COLO668 (cell line): ENCODE data around the gene MC2R.

Experiments
- DNase-seq: peaks from one replicate; lab custom pipeline; 2025; ENCODE audit not compliant: unreplicated experiment; lab: John Stamatoyannopoulos, UW

Gene MC2R

GRCh38 chr18:13915391-13915790, at the start of gene MC2R:
Gene MC2R (minus strand): TSS chr18:13915536. CDS start chr18:13885518, 30,018 bp downstream.
- DNase-seq: no peak

DNA sequence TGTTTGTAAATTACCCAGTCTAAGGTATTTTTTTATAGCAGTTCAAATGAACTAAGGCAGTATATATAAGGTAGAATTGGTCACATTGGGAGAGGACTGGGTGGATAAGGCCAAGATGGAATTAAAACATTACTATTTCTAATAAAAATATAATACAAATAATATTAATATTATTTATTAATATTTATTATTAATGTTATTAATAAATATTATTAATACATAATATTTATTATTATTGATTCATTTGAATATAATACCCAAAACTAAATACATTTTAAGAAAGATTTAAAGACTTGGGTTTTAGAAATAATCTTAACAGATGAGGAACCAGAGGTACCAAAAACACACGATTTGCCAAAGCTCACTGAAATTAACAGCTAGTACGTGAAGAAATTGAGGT, 30.5 kb upstream of the MC2R start:
- DNase-seq: no peak

GRCh38 chr18:13943338-13943737, 28.0 kb upstream of the MC2R start:
- no peak for DNase-seq

DNA sequence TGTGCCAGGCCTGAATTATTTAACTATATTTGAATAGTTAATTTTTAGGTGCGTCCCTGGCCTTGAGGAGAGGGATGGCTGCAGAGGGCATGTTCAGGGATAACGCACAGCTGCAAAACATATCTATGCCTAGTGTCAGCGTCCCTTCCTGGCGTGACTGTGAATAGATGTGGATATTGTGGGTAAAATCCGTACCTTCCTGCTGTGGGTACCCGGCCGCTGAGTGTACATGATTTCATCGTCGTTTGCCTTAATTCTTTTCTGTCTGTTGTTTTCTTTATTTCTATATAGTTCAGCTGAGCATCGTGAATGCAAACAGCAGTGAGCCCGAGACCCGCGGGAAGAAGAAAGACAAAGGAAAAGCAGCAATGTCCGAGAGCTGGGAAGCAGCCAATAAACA, 25.0 kb upstream of the MC2R start:
- DNase-seq: no peak

GRCh38 chr18:13934676-13935075, 19.3 kb upstream of the MC2R start:
- DNase-seq: no peak

- DNase-seq: no peak
Measured at GRCh38 chr18:13934058-13934457, 18.7 kb upstream of the MC2R start.

DNA sequence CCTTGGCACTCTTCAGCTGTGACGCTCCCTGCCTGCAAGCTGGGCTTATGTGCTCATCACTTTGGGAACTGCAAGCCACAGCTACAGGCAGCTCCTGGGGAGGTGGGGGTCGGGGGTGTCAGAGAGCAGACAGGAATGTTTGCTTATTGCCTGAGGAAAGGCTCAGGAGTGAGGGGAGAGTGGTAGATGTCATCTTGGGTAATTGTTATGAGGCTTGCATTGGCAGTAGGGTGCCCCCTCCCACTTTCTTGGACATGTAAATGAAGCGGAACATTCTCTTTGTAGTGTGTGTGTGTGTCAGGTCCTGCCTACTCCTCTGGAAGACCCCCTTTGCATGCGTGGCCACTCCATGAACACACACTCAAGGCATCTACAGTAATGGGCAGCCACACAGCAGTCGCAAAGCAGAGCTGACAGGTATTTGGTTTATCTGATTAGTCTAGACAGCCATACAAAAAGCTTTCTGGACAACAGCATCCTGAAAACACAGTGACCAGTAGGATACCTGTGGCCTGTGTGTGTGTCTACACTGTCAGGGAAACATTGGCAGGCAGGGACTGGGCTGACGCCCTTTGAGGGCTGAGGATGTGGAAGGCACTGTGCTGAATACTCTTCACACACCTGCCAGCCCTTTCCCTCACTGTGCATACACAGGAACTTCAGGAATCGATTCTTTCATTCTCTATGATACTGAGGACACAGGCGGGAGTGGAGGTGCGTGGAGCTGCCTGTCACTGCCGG, 17.1 kb upstream of the MC2R start:
- no peak for DNase-seq

GRCh38 chr18:13930964-13931363, 15.6 kb upstream of the MC2R start:
- peak; percentile 21 for DNase-seq

- no peak for DNase-seq
Measured at GRCh38 chr18:13923221-13923620, 7.9 kb upstream of the MC2R start.

GRCh38 chr18:13918898-13919297, 3.6 kb upstream of the MC2R start:
- no peak for DNase-seq

DNA sequence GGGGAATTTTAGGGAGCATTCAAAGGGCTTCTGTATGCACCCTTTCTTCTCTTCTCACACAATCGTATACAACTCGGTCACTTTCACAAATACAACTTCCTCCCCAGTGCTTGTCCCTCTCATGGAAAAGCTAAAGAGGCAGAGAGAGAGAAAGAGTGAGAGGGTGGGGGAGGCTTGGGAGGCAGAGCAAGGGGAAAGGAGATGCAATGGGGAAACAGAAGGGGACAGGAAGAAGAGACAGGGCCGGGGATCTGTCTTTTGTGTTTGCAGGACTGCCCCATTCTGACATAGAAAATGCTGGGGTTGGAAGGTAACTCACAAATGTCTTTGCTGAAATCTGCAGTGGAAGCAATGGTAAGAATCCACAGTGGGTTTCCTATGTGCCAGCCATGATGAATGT, 2.1 kb upstream of the MC2R start:
- no peak for DNase-seq

DNA sequence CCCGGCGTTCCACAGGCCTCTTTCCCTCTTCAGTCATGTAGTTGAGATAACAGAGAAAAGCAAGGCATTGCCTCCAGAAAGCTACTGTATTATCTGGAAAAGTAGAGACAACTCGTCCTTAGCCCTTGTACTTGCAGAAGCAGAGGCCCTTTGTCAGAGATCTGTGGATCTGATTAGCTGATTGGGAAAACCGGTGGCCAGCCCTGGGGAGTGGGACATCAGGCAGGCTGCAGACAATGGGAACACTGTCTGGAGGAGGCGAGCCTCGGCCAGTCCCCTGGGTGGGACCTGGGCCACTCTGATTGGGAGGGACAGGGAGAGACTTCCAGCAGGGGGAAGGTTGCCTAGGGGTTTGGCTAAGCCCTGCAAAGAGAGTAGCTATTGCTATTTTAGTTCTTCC, 1.2 kb upstream of the MC2R start:
- no peak for DNase-seq

GRCh38 chr18:13915995-13916431, 677 bp upstream of the MC2R start:
- no peak for DNase-seq

DNA sequence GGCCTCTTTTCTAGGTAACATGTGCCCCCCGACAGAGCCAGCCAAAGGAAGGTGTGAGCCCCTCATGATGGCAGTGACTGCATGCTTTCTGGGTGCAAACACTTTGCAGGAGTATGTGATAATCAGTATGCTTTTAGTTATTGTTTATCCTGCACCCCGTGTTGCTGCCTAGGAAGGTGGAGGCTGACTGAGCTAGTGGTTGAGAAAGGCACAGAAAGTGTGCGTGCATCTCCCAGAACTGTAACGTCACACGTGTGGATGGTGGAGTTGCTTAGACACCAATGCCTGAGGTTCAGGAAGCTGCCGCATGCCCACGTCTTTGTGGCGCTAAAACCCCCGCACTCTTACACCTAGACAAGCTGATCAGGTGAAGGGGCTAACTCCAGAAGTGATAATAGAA, 580 bp downstream of the MC2R start:
- no peak for DNase-seq

DNA sequence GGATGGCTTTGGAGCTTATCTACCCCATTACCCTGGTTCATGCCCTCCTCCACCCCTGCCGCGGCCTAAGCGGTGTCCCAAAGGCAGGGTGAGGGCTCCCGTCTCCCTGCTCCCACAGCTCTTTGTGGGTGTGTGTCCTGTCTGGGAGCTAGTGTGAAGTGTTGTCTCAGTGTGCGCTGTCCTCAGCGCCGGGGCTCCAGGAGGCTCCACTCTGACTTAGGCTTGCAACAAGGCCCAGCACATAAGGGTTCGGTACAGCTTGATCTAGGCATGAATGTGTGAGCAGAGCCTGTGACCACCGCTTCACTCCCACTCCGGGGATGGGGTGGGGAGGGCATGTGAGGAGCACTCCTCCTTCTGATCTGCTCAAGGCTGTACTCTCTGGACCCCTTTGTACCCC, 1.2 kb downstream of the MC2R start:
- DNase-seq: no peak

- DNase-seq: no peak
Measured at GRCh38 chr18:13913205-13913604, 2.1 kb downstream of the MC2R start.

DNA sequence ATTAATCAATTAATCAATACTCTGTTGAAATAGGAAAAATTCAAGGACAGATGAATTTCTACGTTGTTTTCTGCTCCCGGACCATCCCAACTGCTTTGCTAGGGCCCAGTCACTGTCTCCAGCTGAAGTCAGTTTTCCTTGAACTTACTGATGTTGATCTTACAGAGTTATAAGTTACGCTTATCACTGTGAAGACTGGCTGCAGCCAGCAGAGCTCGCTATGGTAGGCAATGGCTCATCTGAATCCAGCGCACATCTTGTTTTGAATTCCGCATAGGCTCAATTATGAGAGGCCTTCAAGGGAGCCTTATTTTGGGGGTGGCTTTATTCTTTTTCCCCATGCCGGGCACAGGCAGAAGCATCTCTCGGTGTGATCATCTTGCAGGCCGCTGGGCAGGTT, 2.7 kb downstream of the MC2R start:
- DNase-seq: no peak

GRCh38 chr18:13910986-13911385, 4.3 kb downstream of the MC2R start:
- DNase-seq: no peak

DNA sequence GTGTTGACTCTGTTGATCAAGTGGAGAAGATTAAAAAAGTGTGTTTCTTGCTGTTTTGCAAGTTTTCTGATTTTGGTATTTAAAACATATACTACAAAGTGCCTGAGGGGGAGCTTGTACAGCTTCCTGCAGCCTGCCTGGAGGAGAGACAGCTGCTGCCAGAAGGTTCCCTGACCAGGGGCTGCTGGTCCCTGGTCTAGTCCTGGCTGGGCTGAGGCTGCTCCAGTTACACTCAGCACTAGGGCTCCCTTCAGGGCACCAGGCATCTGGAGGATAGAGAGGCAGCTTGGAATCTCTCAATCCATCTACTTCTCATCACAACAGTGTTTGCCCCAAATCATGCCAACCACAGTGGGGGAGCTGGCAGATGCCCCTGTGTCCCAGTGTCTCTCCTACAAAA, 4.8 kb downstream of the MC2R start:
- no peak for DNase-seq

DNA sequence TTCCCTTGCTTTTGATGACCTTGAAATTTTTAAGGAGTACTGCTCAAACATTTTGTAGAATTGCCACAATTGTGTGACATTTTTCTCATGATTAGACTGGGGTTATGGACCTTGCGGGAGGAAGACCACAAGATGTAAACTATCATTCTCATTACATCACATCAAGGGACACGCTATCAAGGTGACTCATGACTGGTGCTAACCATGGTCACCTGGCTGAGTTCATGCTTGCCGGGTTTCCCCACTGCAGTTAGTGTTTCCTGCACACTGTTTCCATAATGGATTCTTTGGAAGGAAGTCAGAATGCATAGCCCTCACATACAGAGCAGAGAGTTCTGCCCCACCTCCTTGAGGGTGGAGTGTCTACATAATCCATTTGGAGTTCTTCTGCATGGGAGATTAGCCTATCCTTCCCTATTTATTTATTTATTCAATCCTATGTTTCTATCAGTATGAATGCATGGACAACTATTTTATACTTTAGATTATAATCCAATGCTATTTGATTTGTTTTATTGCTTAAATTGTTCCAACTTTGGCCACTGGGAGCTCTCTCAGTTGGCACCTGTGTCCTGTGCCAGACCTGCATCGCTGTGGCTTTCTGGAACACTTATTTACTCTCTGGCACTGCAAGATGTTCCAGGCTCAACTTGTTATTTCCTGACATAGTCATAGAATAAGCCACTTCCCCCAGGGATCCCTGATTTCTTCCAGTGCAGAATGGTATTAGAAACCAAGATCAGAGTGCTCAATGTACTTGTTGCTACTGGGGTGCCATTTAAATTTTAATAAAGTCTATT, 6.0 kb downstream of the MC2R start:
- DNase-seq: no peak

DNA sequence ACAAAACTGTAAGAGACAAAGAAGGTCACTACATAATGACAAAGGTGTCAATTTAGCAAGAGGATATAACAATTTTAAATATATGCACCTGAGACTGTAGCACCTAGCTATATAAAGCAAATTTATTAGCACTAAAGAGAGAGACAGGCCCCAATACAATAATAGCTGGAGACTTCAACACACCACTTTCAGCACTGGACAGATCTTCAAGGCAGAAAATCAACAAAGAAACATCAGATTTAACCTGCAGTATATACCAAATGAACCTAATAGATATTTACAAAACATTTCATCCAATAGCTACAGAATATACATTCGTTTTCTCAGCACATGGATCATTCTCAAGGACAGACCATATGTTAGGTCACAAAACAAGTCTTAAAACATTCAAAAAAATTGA, 14.7 kb downstream of the MC2R start:
- DNase-seq: no peak

DNA sequence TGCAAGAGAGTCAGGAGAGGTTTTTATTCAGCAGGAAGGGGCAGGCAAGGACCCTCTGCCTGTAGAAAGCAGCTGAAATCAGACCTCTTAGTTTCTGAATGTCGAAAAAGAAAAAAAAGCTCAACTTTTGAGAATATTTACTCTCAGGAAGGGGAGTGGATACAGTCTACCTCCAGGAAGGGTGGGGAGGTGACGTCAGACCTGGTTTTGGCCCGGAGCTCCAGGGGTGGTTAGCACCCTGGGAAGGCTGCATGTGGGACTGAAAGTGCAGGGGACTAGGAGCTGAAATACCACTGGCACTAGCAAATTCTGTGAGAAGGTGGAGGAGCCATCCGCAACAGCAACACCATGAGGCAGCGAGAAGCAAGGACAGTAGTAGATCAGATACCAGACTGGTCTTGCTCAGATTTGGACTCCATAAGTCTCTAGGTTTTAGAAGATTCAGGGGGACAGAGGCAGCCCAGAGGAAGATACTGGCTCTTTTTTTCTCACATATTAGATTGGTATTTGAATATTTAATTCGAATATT, 19.8 kb downstream of the MC2R start:
- DNase-seq: no peak
